NCI-H1436 treated with DMSO at 0.1 percent for 48 hours (cell line): ENCODE results near the gene CAPN6.

Experiments used
- DNase-seq: peaks from one replicate; lab custom pipeline; 2025; lab: John Stamatoyannopoulos, UW

CAPN6 gene

DNA sequence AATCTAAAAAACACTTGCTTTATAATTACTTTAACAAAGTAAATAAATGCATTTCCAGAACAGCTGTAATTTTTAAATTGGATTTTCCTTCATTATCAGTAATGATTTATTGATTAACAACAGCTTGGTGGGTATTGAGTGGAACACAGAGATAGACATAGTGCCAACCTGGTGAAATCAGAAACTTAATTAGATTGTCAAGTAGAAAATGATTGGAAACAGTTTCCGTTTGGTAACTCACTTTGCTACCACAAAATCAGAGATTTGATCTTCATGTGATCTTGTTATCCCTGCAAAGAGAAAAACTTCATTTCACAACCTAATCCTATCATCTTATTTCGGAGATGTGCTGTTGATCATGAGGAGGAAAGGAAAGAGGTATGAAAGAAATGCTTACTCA, 70.8 kb downstream of the CAPN6 start:
- DNase-seq: no peak
